ENCODE data around the gene WWOX. TPM values are rescaled to one million over a fixed set of nuclear protein-coding genes. Genes with fewer than 3 reads are reported as not detected.

Gene WWOX
- total RNA-seq, 1 experiment from 2014 or later = 35.6 TPM

DNA sequence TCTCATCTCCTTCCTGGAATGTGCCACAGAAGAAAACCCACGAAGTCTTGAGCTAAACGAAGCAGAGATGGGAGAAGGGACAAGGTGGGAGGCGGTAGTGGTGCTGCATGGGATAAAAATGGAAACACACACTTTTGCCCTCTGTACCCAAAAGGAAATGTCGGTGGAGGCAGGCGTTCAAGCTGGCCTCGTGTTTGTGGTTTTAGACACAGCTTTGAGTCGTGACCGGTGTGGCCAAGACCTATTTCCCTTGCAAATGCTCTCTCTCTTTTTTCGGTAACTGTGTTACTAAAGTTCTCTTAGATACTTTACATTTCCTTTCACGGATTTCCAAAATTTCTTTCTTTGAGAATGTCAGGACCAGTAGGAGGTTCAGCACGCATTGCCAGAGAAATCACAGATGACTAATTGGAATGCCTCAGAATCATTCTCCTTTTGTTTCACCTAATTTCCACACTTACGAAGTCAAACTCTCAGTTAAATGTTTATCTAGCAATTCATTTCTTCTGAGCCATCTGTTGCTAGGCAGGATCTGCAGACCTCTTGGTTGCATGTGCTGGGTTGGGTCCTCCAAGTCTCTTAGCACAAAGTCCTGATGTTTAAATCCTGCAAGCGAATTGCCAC is 1088.8 kb downstream of the WWOX start:
- Histone ChIP-seq H3K4me1 (replicated peaks; ENCODE audit: insufficient read depth) (no peaks in the 10 kb centered on the region), H3F3A (ENCODE audit: insufficient read depth, low read depth) (no peaks in the 10 kb centered on the region), H3K9me2 (ENCODE audit: insufficient read depth) (no peaks in the 10 kb centered on the region), H3K9me3 (ENCODE audit: insufficient read depth, low read depth) (no peaks in the 10 kb centered on the region), H3K27ac (no peak overlapping the region), H3K79me2 (ENCODE audit: low read depth) (no peaks in the 10 kb centered on the region), H3K4me2 (no peak overlapping the region), H2AFZ (no peak overlapping the region), H3K4me3 (no peak overlapping the region), H3K27me3 (ENCODE audit: insufficient read depth, low read depth) (no peaks in the 10 kb centered on the region), H4K20me1 (ENCODE audit: insufficient read depth) (no peaks in the 10 kb centered on the region), H3K36me3 (ENCODE audit: low read depth) (no peaks in the 10 kb centered on the region)
- TF ChIP-seq, protein P1, sequence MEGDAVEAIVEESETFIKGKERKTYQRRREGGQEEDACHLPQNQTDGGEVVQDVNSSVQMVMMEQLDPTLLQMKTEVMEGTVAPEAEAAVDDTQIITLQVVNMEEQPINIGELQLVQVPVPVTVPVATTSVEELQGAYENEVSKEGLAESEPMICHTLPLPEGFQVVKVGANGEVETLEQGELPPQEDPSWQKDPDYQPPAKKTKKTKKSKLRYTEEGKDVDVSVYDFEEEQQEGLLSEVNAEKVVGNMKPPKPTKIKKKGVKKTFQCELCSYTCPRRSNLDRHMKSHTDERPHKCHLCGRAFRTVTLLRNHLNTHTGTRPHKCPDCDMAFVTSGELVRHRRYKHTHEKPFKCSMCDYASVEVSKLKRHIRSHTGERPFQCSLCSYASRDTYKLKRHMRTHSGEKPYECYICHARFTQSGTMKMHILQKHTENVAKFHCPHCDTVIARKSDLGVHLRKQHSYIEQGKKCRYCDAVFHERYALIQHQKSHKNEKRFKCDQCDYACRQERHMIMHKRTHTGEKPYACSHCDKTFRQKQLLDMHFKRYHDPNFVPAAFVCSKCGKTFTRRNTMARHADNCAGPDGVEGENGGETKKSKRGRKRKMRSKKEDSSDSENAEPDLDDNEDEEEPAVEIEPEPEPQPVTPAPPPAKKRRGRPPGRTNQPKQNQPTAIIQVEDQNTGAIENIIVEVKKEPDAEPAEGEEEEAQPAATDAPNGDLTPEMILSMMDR (conservative IDR thresholded peaks at IDR 0.05) = no peak
- TF ChIP-seq EZH2 (IDR thresholded peaks at IDR 0.05; ENCODE audit: low read depth) = no peak
- CTCF ChIA-PET = no interaction called here
- no TSS peak for BruUV-seq (replicated peaks)
- intact Hi-C loops (cut with micrococcal nuclease; ENCODE audit: unreplicated experiment) = no loop called here
- POLR2A ChIA-PET (ENCODE audit: unreplicated experiment) = no interaction called here
- DNase-seq = no peak

GRCh38 chr16:79188739-79189122 is 1089.3 kb downstream of the WWOX start:
- ChIA-PET POLR2A (ENCODE audit: unreplicated experiment) (no interaction called here), CTCF (no interaction called here)
- H3K4me3 ChIP-seq = no peak overlapping the region

GRCh38 chr16:79190542-79190941 is 1091.1 kb downstream of the WWOX start:
- H3K27me3 ChIP-seq (ENCODE audit: insufficient read depth, low read depth) = no peaks in the 10 kb centered on the region
- intact Hi-C loops (cut with micrococcal nuclease; ENCODE audit: unreplicated experiment) = no loop called here
- no peaks in the 10 kb centered on the region for H3K4me1 ChIP-seq (replicated peaks; ENCODE audit: insufficient read depth)
- no peak overlapping the region for H3K4me2 ChIP-seq
- DNase-seq = no peak
- no peaks in the 10 kb centered on the region for H3F3A ChIP-seq (ENCODE audit: insufficient read depth, low read depth)
- H3K9me2 ChIP-seq (ENCODE audit: insufficient read depth) = no peaks in the 10 kb centered on the region
- H3K9me3 ChIP-seq (ENCODE audit: insufficient read depth, low read depth) = no peaks in the 10 kb centered on the region
- ChIA-PET CTCF (no interaction called here), POLR2A (ENCODE audit: unreplicated experiment) (no interaction called here)
- H4K20me1 ChIP-seq (ENCODE audit: insufficient read depth) = no peaks in the 10 kb centered on the region
- no peak overlapping the region for H3K27ac ChIP-seq
- BruUV-seq (replicated peaks) = no TSS peak
- no peak overlapping the region for H2AFZ ChIP-seq
- no peak overlapping the region for H3K4me3 ChIP-seq
- TF ChIP-seq, protein P1 (conservative IDR thresholded peaks at IDR 0.05) = no peak
- no peak for TF ChIP-seq EZH2 (IDR thresholded peaks at IDR 0.05; ENCODE audit: low read depth)
- H3K36me3 ChIP-seq (ENCODE audit: low read depth) = no peaks in the 10 kb centered on the region
- H3K79me2 ChIP-seq (ENCODE audit: low read depth) = no peaks in the 10 kb centered on the region

More at GRCh38 chr16:79188739-79189122, 1089.3 kb downstream of the WWOX start:
- no peak overlapping the region for H2AFZ ChIP-seq
- DNase-seq = no peak
- no peaks in the 10 kb centered on the region for H3K4me1 ChIP-seq (replicated peaks; ENCODE audit: insufficient read depth)
- H3K27me3 ChIP-seq (ENCODE audit: insufficient read depth, low read depth) = no peaks in the 10 kb centered on the region
- no peaks in the 10 kb centered on the region for H3K36me3 ChIP-seq (ENCODE audit: low read depth)
- no peaks in the 10 kb centered on the region for H3K79me2 ChIP-seq (ENCODE audit: low read depth)
- intact Hi-C loops (cut with micrococcal nuclease; ENCODE audit: unreplicated experiment) = no loop called here
- no peaks in the 10 kb centered on the region for H4K20me1 ChIP-seq (ENCODE audit: insufficient read depth)
- H3K4me2 ChIP-seq = no peak overlapping the region
- no peaks in the 10 kb centered on the region for H3K9me2 ChIP-seq (ENCODE audit: insufficient read depth)
- H3K27ac ChIP-seq = no peak overlapping the region
- TF ChIP-seq, protein P1 (conservative IDR thresholded peaks at IDR 0.05) = no peak
- no peak for TF ChIP-seq EZH2 (IDR thresholded peaks at IDR 0.05; ENCODE audit: low read depth)
- no TSS peak for BruUV-seq (replicated peaks)
- H3F3A ChIP-seq (ENCODE audit: insufficient read depth, low read depth) = no peaks in the 10 kb centered on the region
- no peaks in the 10 kb centered on the region for H3K9me3 ChIP-seq (ENCODE audit: insufficient read depth, low read depth)

Data from PC-9 (cell line).